Activated CD4-positive, alpha-beta T cell treated with anti-CD3 and anti-CD28 coated beads, Interleukin-2, amount 50 U/mL, for 24 hours (primary cell): ENCODE measurements around the gene SYTL3.

Source experiments
- DNase-seq, 2 donors: peaks; one replicate each; pipeline ENCODE4 v3.0.0-alpha.2; 2020; ENCODE audit warnings: low read depth in 1 of 2, low spot score in 1 of 2

Gene SYTL3

GRCh38 chr6:158717341-158718330 is 67.8 kb downstream of the SYTL3 start:
- no peak for DNase-seq

GRCh38 chr6:158718461-158719046 is 68.7 kb downstream of the SYTL3 start:
- DNase-seq: no peak

- no peak for DNase-seq
Measured at GRCh38 chr6:158722176-158722729, 72.4 kb downstream of the SYTL3 start.

DNA sequence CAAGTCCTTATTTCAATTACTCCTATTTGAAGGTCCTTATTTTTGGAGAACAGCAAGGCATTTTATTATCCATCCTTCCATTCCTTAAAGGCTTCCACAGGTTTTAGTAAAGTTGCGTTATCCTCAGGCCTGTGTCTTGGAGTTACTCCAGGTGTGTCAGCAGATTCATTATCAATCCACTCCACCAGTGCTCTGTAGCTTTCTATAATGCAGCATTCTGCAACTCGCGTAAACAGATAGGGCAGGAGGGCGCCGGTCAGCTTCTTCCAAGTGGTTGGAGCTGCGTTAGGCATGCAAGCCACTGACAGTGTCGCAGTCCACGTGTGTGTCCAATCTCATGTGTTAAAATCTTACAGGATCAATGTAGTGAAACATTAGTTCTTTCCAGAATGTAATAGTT is 75.8 kb downstream of the SYTL3 start:
- DNase-seq: no peak

GRCh38 chr6:158729906-158730540 is 80.2 kb downstream of the SYTL3 start:
- no peak for DNase-seq

DNA sequence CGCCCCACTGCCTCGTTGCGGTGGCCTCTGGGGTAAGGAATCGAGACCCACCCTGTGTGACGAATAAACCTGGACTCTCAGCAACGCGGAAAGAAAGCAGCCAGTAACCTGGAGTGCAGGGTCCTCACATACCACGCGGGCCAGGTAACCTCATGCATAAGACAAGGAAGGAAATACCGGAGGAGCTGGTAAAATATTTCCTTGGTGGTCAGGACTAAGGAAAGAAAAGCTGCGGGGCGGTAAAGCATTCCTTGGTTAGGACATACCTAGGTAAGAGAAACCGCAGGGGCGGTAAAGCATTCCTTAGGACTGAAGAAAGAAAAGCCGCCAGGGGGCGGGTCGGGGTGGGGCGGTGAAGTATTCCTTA is 80.7 kb downstream of the SYTL3 start:
- DNase-seq: no peak

DNA sequence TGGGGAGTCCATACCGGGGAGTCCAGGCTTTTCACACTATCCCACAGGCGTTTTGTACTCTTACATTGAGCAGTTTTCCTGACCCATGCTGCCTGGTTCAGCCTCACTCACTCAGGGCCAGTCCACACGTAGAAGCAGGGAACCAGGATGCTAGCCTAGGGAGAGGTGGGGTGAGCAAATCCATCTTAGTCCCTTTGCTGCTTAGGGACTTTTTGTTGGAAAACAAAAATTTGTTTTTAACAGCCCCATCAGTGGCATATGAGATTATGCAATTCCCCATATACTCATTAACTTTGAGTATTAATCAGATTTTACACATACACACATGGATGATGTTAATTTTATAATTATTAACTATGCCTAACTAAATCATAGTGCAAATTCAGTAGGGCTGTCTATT is 85.2 kb downstream of the SYTL3 start:
- no peak for DNase-seq

DNA sequence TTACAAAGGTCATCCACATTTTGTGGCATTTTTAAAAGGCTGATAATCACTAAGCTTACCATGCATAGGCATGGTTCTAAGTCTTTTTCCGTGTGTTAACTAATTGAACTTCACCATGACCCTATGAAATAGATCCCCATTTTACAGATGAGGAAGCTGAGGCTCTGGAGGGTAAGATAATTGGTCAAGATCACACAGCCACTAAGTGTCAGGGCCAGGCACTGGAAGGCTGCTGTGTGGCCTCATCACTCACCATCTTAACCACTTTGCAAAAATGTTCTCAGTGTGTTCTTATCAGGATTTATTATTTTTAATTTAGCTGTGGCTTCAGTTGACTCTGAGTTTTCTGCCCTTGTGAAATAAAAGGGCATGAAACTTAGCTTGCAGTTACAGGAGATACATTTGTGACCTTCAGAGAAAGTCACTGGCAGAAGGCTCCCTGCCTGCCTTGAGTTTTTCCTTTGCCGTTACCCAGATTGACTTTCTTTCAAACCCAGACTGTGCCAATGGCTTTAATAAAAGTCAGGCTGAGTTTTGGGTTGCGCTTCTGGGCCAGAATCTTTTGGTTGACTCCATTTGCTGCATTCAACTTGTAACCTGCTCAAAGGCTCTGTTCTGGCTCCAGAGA is 87.3 kb downstream of the SYTL3 start:
- DNase-seq: no peak

GRCh38 chr6:158737710-158738615 is 88.1 kb downstream of the SYTL3 start:
- DNase-seq: no peak

GRCh38 chr6:158739673-158740072 is 89.8 kb downstream of the SYTL3 start:
- DNase-seq: no peak

GRCh38 chr6:158743033-158743651 is 93.3 kb downstream of the SYTL3 start:
- no peak for DNase-seq

- DNase-seq: no peak
Measured at GRCh38 chr6:158744986-158745430, 95.2 kb downstream of the SYTL3 start.

DNA sequence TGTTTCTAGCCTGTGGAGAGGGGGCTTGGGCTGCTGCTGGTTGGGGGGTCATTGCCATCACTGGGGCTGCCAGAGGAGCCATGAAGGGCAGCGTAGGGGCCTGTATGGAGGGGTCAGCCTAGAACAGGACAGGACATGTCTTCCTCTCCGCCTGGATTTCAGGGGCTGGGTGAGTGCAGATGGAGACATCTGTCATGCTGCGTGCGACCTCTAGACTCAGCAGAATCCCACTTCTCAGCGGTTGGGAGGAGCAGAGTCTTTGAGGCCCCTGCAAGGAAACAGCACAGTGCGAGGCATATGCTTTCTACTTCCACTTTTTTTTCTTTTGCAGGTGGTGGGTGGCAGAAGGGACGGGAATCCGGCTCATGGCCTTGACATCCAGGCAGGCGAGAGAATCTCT is 101.4 kb downstream of the SYTL3 start:
- no peak for DNase-seq

- DNase-seq: no peak
Measured at GRCh38 chr6:158751921-158752320, 102.1 kb downstream of the SYTL3 start.

DNA sequence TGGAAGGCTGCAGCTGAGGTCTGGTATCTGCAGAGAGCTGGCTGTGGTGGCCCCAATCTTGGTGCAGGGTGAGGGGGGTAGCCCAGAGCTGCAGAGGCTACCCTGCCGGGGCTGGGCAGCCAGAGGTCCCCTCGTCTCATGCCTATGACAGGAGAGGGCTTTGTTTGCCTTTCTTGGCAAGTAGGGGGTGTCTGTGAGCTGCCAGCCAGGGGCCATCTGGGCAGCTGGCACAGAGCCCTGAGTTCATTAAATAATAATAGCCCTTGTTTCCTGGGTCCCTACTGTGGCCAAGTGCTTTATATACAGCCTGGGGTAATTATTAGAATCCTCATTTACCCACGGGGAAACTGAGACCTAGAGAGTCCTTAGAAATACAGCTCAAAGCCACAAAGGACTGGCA is 102.8 kb downstream of the SYTL3 start:
- DNase-seq: no peak

- no peak for DNase-seq
Measured at GRCh38 chr6:158753811-158754210, 104.0 kb downstream of the SYTL3 start.

DNA sequence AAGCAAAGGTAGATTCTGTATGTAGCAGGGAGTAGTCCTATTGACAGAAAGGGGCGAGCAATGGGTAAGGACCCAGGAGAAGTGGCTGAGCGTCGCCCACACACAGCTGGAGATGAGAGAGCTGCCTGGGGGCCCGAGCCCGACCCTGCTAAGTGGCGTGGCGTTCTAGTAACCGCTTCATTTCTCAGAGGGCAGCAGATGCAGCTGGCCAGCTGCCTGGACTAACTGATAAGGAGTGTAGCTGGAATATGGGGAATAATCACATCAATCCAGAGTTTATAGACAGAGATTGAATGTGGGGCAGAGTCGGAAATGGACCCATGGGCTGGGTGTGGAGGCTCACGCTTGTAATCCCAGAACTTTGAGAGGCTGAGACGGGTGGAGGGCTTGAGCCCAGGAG is 104.9 kb downstream of the SYTL3 start:
- no peak for DNase-seq

- DNase-seq: no peak
Measured at GRCh38 chr6:158755636-158756035, 105.8 kb downstream of the SYTL3 start.

- no peak for DNase-seq
Measured at GRCh38 chr6:158756126-158756525, 106.3 kb downstream of the SYTL3 start.
